ACC112 (cell line): ENCODE data around the gene EFCAB11.

ENCODE experiments used
- H2AFZ ChIP-seq: fragments of 200-600 bp; sonication (generic); one replicate; pipeline ENCODE4 v1.6.0; 2017; ENCODE audit warnings: antibody characterized with exemption, low read length; ENCODE audit not compliant: unreplicated experiment
- H3K27ac ChIP-seq: fragments of 200-600 bp; sonication (generic); 2 replicates; pipeline ENCODE4 v1.5.1; 2014; ENCODE audit warnings: low read depth, mild to moderate bottlenecking, antibody characterized with exemption, low read length, moderate library complexity
- H3K27me3 ChIP-seq: fragments of 200-600 bp; sonication (generic); 2 replicates; pipeline ENCODE4 v1.6.1; 2014; ENCODE audit warnings: mild to moderate bottlenecking, antibody characterized with exemption, low read length, moderate library complexity, mixed read lengths; ENCODE audit not compliant: insufficient read depth
- H3K36me3 ChIP-seq: fragments of 200-600 bp; sonication (generic); 2 replicates; pipeline ENCODE4 v1.6.1; 2016; ENCODE audit warnings: mild to moderate bottlenecking, antibody characterized with exemption, low read length, moderate library complexity, mixed read lengths; ENCODE audit not compliant: insufficient read depth
- H3K4me1 ChIP-seq: fragments of 200-600 bp; sonication (generic); one replicate; pipeline ENCODE4 v1.6.1; 2016; ENCODE audit warnings: low read length, mixed read lengths; ENCODE audit not compliant: insufficient read depth, unreplicated experiment, control insufficient read depth
- H3K4me3 ChIP-seq: fragments of 200-600 bp; sonication (generic); 2 replicates; pipeline ENCODE4 v1.5.1; 2014; ENCODE audit warnings: mild to moderate bottlenecking, low read depth, low read length
- H3K79me2 ChIP-seq: fragments of 200-600 bp; sonication (generic); one replicate; pipeline ENCODE4 v1.6.0; 2016; ENCODE audit warnings: low read length; ENCODE audit not compliant: control insufficient read depth, unreplicated experiment, insufficient read depth

The EFCAB11 gene

GRCh38 chr14:89983375-89983774 is 28.8 kb upstream of the EFCAB11 start:
- Histone ChIP-seq H3K4me1 (no peaks in the 10 kb centered on the region), H3K79me2 (no peaks in the 10 kb centered on the region), H2AFZ (no peak overlapping the region), H3K27ac (no peak overlapping the region), H3K4me3 (no peak overlapping the region), H3K27me3 (no peaks in the 10 kb centered on the region), H3K36me3 (peaks cover 10% of the 10 kb centered on the region)

- H3K36me3 ChIP-seq = peaks cover 14% of the 10 kb centered on the region; the same call in 1 of the 2 replicates
- H2AFZ ChIP-seq = no peak overlapping the region
- no peak overlapping the region for H3K4me3 ChIP-seq
- H3K4me1 ChIP-seq = no peaks in the 10 kb centered on the region
- H3K79me2 ChIP-seq = no peaks in the 10 kb centered on the region
- no peaks in the 10 kb centered on the region for H3K27me3 ChIP-seq
- no peak overlapping the region for H3K27ac ChIP-seq
These were observed 24.1 kb upstream of the EFCAB11 start for GRCh38 chr14:89978656-89979055.

GRCh38 chr14:89977668-89978067 is 23.1 kb upstream of the EFCAB11 start:
- peaks cover 14% of the 10 kb centered on the region; the same call in 1 of the 2 replicates for H3K36me3 ChIP-seq
- H3K4me1 ChIP-seq = no peaks in the 10 kb centered on the region
- H3K27ac ChIP-seq = no peak overlapping the region
- no peaks in the 10 kb centered on the region for H3K79me2 ChIP-seq
- H2AFZ ChIP-seq = no peak overlapping the region
- no peak overlapping the region for H3K4me3 ChIP-seq
- H3K27me3 ChIP-seq = no peaks in the 10 kb centered on the region

GRCh38 chr14:89973234-89973823 is 18.8 kb upstream of the EFCAB11 start:
- Histone ChIP-seq H3K36me3 (peaks cover 17% of the 10 kb centered on the region), H3K27ac (no peak overlapping the region), H3K79me2 (no peaks in the 10 kb centered on the region), H3K27me3 (no peaks in the 10 kb centered on the region), H2AFZ (no peak overlapping the region), H3K4me1 (no peaks in the 10 kb centered on the region), H3K4me3 (no peak overlapping the region)

GRCh38 chr14:89965839-89966238 is 11.3 kb upstream of the EFCAB11 start:
- Histone ChIP-seq H3K27me3 (no peaks in the 10 kb centered on the region), H3K36me3 (no peaks in the 10 kb centered on the region; the same call in 1 of the 2 replicates)

GRCh38 chr14:89963288-89963978 is 8.9 kb upstream of the EFCAB11 start:
- Histone ChIP-seq H3K4me1 (no peaks in the 10 kb centered on the region), H3K27me3 (no peaks in the 10 kb centered on the region), H3K79me2 (peaks cover 32% of the 10 kb centered on the region), H3K4me3 (no peak overlapping the region), H3K36me3 (peaks cover 10% of the 10 kb centered on the region; the same call in 1 of the 2 replicates), H2AFZ (no peak overlapping the region), H3K27ac (no peak overlapping the region)

More at GRCh38 chr14:89965839-89966238, 11.3 kb upstream of the EFCAB11 start:
- Histone ChIP-seq H3K79me2 (peaks cover 9% of the 10 kb centered on the region), H3K27ac (no peak overlapping the region), H3K4me3 (no peak overlapping the region), H2AFZ (no peak overlapping the region), H3K4me1 (no peaks in the 10 kb centered on the region)

GRCh38 chr14:89960914-89961313 is 6.4 kb upstream of the EFCAB11 start:
- peaks cover 51% of the 10 kb centered on the region for H3K79me2 ChIP-seq
- H3K36me3 ChIP-seq = peaks cover 19% of the 10 kb centered on the region; the same call in 1 of the 2 replicates
- H3K4me3 ChIP-seq = no peak overlapping the region

GRCh38 chr14:89959853-89960445 is 5.4 kb upstream of the EFCAB11 start:
- Histone ChIP-seq H3K79me2 (peaks cover 51% of the 10 kb centered on the region), H3K4me3 (no peak overlapping the region), H3K27me3 (no peaks in the 10 kb centered on the region), H3K27ac (no peak overlapping the region), H3K4me1 (peaks cover 11% of the 10 kb centered on the region), H3K36me3 (peaks cover 19% of the 10 kb centered on the region; the same call in 1 of the 2 replicates), H2AFZ (no peak overlapping the region)

More at GRCh38 chr14:89960914-89961313, 6.4 kb upstream of the EFCAB11 start:
- Histone ChIP-seq H2AFZ (no peak overlapping the region), H3K27ac (no peak overlapping the region), H3K27me3 (no peaks in the 10 kb centered on the region), H3K4me1 (peaks cover 11% of the 10 kb centered on the region)

- no peaks in the 10 kb centered on the region for H3K27me3 ChIP-seq
- H3K36me3 ChIP-seq = peaks cover 19% of the 10 kb centered on the region; the same call in 1 of the 2 replicates
- H2AFZ ChIP-seq = no peak overlapping the region
- H3K79me2 ChIP-seq = peaks cover 51% of the 10 kb centered on the region
- H3K4me3 ChIP-seq = no peak overlapping the region
- peaks cover 11% of the 10 kb centered on the region for H3K4me1 ChIP-seq
- no peak overlapping the region for H3K27ac ChIP-seq
These were observed 4.4 kb upstream of the EFCAB11 start for GRCh38 chr14:89958966-89959365.

GRCh38 chr14:89957791-89958190 is 3.3 kb upstream of the EFCAB11 start:
- no peak overlapping the region for H3K27ac ChIP-seq
- peaks cover 19% of the 10 kb centered on the region; the same call in 1 of the 2 replicates for H3K36me3 ChIP-seq
- peaks cover 20% of the 10 kb centered on the region for H3K4me1 ChIP-seq
- H3K79me2 ChIP-seq = peaks cover 51% of the 10 kb centered on the region
- no peaks in the 10 kb centered on the region for H3K27me3 ChIP-seq
- no peak overlapping the region for H2AFZ ChIP-seq
- H3K4me3 ChIP-seq = 0 out of 2 replicates have a peak overlapping the region, but pooled peaks have one; percentile 81
